ENCODE results near the gene TMPRSS13.

TMPRSS13 gene

GRCh38 chr11:117891362-117891761 lies 37.8 kb downstream of the TMPRSS13 start:
- no peak for DNase-seq (ENCODE audit: low spot score)

GRCh38 chr11:117888139-117888566 lies 41.0 kb downstream of the TMPRSS13 start:
- no peak for DNase-seq (ENCODE audit: low spot score)

- DNase-seq (ENCODE audit: low spot score), result no peak
Measured at GRCh38 chr11:117887431-117888138, 41.6 kb downstream of the TMPRSS13 start.

- no peak for DNase-seq (ENCODE audit: low spot score)
Measured at GRCh38 chr11:117885777-117886176, 43.4 kb downstream of the TMPRSS13 start.

- DNase-seq (ENCODE audit: low spot score), result no peak
Measured at GRCh38 chr11:117884994-117885393, 44.2 kb downstream of the TMPRSS13 start.

- no peak for DNase-seq (ENCODE audit: low spot score)
Measured at GRCh38 chr11:117883063-117883462, 46.1 kb downstream of the TMPRSS13 start.

- no peak for DNase-seq (ENCODE audit: low spot score)
Measured at GRCh38 chr11:117882311-117882905, 46.8 kb downstream of the TMPRSS13 start.

- DNase-seq (ENCODE audit: low spot score), result no peak
Measured at GRCh38 chr11:117881217-117881616, 48.0 kb downstream of the TMPRSS13 start.

GRCh38 chr11:117879516-117880480 lies 49.4 kb downstream of the TMPRSS13 start:
- no peak for DNase-seq (ENCODE audit: low spot score)

GRCh38 chr11:117878939-117879475 lies 50.2 kb downstream of the TMPRSS13 start:
- DNase-seq (ENCODE audit: low spot score), result no peak

GRCh38 chr11:117878314-117878938 lies 50.8 kb downstream of the TMPRSS13 start:
- DNase-seq (ENCODE audit: low spot score), result no peak

- DNase-seq (ENCODE audit: low spot score), result no peak
Measured at GRCh38 chr11:117877120-117877784, 52.0 kb downstream of the TMPRSS13 start.

GRCh38 chr11:117876341-117877119 lies 52.7 kb downstream of the TMPRSS13 start, which contains the start of gene FXYD6:
Gene FXYD6, minus strand, starts transcription at chr11:117876658. Its CDS starts 33,882 bp downstream, at chr11:117842776.
- no peak for DNase-seq (ENCODE audit: low spot score)

GRCh38 chr11:117876059-117876340 lies 53.2 kb downstream of the TMPRSS13 start:
- DNase-seq (ENCODE audit: low spot score), result no peak

GRCh38 chr11:117875382-117876058 lies 53.7 kb downstream of the TMPRSS13 start:
- DNase-seq (ENCODE audit: low spot score), result no peak

GRCh38 chr11:117874910-117875381 lies 54.3 kb downstream of the TMPRSS13 start:
- no peak for DNase-seq (ENCODE audit: low spot score)

- no peak for DNase-seq (ENCODE audit: low spot score)
Measured at GRCh38 chr11:117874253-117874909, 54.8 kb downstream of the TMPRSS13 start.

- no peak for DNase-seq (ENCODE audit: low spot score)
Measured at GRCh38 chr11:117873828-117874125, 55.4 kb downstream of the TMPRSS13 start.

- no peak for DNase-seq (ENCODE audit: low spot score)
Measured at GRCh38 chr11:117872975-117873827, 56.0 kb downstream of the TMPRSS13 start.
